K562 (cell line): ENCODE measurements around the gene FIBP. TPM values are rescaled to one million over a fixed set of nuclear protein-coding genes. Genes with fewer than 3 reads are reported as not detected.

Experiments used
- CREB5 ChIP-seq: fragments of 250-450 bp; sonication (Bioruptor Pico); IDR thresholded peaks from 2 replicates; pipeline ENCODE4 v1.5.0; 2020; ENCODE audit warnings: mild to moderate bottlenecking
- HNRNPL ChIP-seq: fragments of 200-400 bp; formaldehyde crosslinking; IDR thresholded peaks from 2 replicates; pipeline ENCODE4 v1.6.1; 2017; ENCODE audit warnings: low read depth, mild to moderate bottlenecking, low read length
- KAT2B ChIP-seq: IDR thresholded peaks from one replicate; pipeline ENCODE4 v1.6.1; 2012; ENCODE audit warnings: low read depth, mild to moderate bottlenecking, control low read depth, inconsistent platforms, low read length, moderate library complexity
- MBD1 ChIP-seq: fragments of 250-450 bp; sonication (Bioruptor Pico); IDR thresholded peaks from 2 replicates; pipeline ENCODE4 v1.8.0; 2022; ENCODE audit warnings: inconsistent platforms
- MGA ChIP-seq: fragments of 450-650 bp; IDR thresholded peaks from 2 replicates; pipeline ENCODE4 v1.6.1; 2016; ENCODE audit warnings: mild to moderate bottlenecking, moderate library complexity
- MTF1 ChIP-seq: fragments of 250-450 bp; sonication (Bioruptor Pico); IDR thresholded peaks from 2 replicates; pipeline ENCODE4 v1.9.0; 2021; ENCODE audit warnings: moderate library complexity, mild to moderate bottlenecking, inconsistent platforms, borderline replicate concordance
- RBFOX2 ChIP-seq: fragments of 200-400 bp; formaldehyde crosslinking; IDR thresholded peaks from 2 replicates; pipeline ENCODE4 v1.6.1; 2017; ENCODE audit warnings: low read depth, mild to moderate bottlenecking, low read length, moderate library complexity
- THAP7 ChIP-seq: fragments of 250-450 bp; sonication (Bioruptor Pico); IDR thresholded peaks from 2 replicates; pipeline ENCODE4 v1.5.0; 2021
- THRAP3 ChIP-seq: fragments of 450-650 bp; IDR thresholded peaks from 2 replicates; pipeline ENCODE4 v1.6.1; 2016; ENCODE audit warnings: mild to moderate bottlenecking, inconsistent platforms, borderline replicate concordance
- ZNF175 ChIP-seq: fragments of 200-800 bp; sonication (Bioruptor generic); IDR thresholded peaks from 2 replicates; pipeline ENCODE4 v1.6.1; 2016; ENCODE audit warnings: low read depth, mild to moderate bottlenecking, missing genetic modification characterization, missing compliant biosample characterization
- ZNF431 ChIP-seq: sonication (generic); formaldehyde crosslinking; IDR thresholded peaks from 2 replicates; pipeline ENCODE4 v1.8.0; 2022; ENCODE audit warnings: mild to moderate bottlenecking, missing genetic modification reagents
- polyA plus RNA-seq, 8 experiments: library from polyadenylated mRNA; depleted of rRNA in 4 of 8; stranded (reverse) in 5 of 8; unstranded in 3 of 8; fragments of >200 nt; fragmentation: Nextera tagmentation in 2 of 8; fragmentation: Illumina TruSeq in 1 of 8; extraction: Ambion mirVana in 2 of 8; extraction: Trizol in 1 of 8; gene quantifications; 2 replicates each; pipeline versions ENCODE4 v1.2.1 to v1.2.3, GENCODE V29; 2011 to 2014; ENCODE audit warnings: inconsistent platforms in 1 of 8, missing spikeins in 1 of 8
- total RNA-seq, 7 experiments: library from RNA; depleted of rRNA in 6 of 7; stranded (reverse); fragments of >200 nt in 6 of 7; fragmentation: Illumina TruSeq in 2 of 7; extraction: Trizol in 2 of 7; gene quantifications; 2 replicates each; pipeline versions ENCODE4 v1.2.1 to v1.2.3, GENCODE V29; 2011 to 2021; ENCODE audit warnings: low replicate concordance in 1 of 7

Gene FIBP
- total and polyA plus RNA-seq, 9 of the 15 experiments (the other 6 are each of a cell fraction or from before 2014, with no cell fraction given), result 41.2 to 79.2 (median 48.6) TPM

GRCh38 chr11:65919141-65919572 is 30.9 kb upstream of the FIBP start, which contains the start of gene DRAP1 (continued):
- TF ChIP-seq CREB5 (CRISPR knock-in tag) (no peak), MGA (peak; percentile 55), RBFOX2 (peak; percentile 57), HNRNPL (peak; percentile 49; the same call in 1 of the 2 replicates), KAT2B (no peak), MTF1 (CRISPR knock-in tag) (no peak), THAP7 (CRISPR knock-in tag) (no peak), MBD1 (CRISPR knock-in tag) (no peak), ZNF175 (CRISPR knock-in tag) (no peak), THRAP3 (no peak), ZNF431 (peak; percentile 74)
